Activated CD4-positive, alpha-beta T cell treated with anti-CD3 and anti-CD28 coated beads for 4 hours (primary cell): ENCODE results near the gene ZXDC.

Experiments
- DNase-seq, 2 donors: peaks; one replicate each; pipeline ENCODE4 v3.0.0-alpha.2; 2020

The ZXDC gene

DNA sequence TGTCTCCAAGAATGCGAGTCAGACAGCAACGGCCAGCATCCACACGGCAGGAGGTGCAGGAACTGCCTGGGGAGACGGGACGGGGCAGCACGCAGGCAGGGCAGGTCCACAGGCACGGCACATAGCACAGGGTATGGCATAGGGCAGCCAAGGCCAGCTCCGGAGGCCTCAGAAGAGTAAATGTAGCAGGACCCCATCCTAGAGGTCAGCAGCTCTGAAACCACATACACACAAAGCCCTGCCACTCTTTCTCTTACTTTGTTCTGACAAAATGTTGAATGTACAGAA lies 26.9 kb downstream of the ZXDC start:
- DNase-seq, result no peak

- no peak for DNase-seq
Observed at GRCh38 chr3:126448136-126448892, 27.4 kb downstream of the ZXDC start.

GRCh38 chr3:126447456-126448106 lies 28.1 kb downstream of the ZXDC start:
- no peak for DNase-seq

DNA sequence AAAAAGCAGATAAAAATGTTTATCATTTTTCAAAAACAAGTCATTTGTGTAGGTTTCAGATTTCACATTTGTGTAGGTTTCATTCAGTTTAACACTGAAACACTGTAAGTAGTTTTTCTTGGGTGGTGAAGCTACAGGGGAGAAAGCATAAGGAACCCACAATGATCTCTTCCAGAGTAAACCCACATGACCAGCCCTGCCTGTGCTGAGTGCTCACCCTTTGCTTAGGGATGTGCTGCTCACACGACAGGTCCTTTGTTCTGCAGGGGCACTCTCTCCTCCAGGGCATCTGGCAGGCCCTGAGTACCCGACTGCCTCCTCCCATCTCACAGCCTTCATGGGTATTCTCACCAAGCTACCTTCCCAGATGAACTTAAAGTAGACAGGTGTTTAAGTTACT lies 28.9 kb downstream of the ZXDC start:
- DNase-seq, result no peak

GRCh38 chr3:126446301-126446700 lies 29.4 kb downstream of the ZXDC start:
- DNase-seq, result no peak

DNA sequence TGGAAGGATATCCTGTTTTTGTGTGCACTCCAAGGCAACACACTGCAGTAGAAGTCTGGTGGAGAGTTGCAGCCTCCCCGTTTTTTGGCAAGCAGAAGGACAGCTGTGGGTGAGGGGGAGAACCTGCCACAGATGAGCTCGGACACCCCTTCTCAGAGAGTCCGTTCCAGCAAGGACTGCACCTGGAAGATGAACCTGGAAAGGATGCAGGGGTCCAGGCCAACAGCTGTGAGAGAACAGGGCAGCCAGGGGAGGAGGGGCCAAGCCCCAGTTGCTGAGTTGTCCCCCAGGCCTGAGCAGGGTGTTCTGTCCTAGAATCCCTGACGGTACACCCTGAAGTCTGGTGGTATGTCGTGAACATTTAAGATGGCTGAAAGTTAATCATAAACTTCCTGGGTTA lies 30.2 kb downstream of the ZXDC start:
- no peak for DNase-seq

GRCh38 chr3:126442856-126443242 lies 32.8 kb downstream of the ZXDC start:
- DNase-seq, result no peak

DNA sequence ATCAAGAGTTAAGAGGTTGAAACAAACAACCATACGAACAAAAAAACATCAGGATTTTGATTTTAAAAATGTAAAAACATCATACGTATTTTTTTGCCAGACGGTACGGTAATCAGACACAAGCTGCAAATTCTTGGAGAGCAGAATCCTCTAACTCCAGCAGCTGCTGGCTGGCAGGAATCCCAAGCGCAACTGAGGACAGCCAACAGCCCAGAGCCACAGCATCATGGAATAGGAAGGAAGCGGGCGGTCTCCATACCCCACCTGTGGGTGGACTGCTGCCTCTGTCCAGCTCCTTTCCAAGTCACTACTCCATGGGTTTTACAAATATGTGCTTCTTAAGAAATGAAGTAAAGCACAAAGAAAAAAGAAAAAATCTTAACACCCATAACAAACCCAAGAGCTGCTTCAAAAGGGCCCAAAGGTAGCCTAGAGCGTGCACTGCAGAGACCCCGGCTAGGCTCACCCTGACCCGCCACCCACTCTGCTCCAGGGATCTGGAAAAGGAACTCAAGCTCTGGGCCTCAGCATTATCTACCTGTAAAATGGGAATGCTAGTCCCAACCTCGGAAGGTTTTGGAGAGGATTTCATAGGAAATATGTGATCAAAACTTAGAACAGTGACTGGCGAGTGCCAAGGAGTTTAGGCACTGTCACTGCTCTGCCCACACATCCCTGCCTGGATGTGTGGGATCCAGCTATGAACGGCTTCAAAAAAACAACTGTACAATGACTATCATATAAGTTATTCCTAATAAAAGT lies 33.4 kb downstream of the ZXDC start:
- no peak for DNase-seq

DNA sequence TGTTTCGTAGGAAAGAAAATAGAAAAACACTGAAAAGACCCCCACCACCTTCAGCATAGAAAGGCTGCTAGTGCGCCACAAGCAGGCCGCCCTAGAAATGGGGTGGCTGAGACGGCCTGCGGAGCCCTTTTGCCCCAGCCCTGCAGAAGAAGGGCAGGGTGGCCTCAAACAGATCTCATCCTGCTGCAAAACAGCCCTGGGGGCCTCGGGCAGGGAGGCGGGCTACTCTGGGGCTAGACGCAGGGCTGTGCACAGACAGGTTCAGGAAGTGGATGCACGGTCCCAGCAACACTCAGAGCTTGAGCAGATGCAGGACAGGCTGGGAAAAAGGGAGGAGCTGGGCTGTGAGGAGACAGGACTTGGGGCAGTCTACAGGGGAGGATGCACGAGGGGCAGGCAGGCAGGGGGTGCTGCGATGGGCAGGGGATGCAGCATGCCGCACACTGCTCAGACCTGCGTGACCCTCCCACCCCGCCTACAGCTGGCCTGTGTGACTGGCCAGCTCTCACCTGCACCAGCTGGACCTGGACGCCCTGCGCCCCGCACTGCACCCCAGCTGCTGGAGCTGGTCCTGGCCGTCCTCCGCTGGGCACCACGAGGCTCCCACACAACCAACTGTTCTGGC lies 34.3 kb downstream of the ZXDC start:
- DNase-seq, result no peak

DNA sequence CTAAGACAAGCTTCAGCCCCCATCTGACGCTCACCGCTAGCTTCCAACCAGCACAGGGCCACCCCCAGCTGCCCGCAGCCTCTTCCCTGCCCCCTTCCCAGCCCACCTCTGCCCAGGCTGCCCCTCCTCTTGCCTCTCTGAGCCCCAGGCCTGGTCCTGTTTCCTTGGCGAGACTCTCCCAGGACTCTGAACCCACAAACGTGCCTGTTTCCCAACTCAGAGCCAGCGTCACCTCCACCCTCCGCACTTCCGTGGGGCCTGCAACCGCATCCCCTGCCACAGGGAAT lies 35.0 kb downstream of the ZXDC start:
- DNase-seq, result no peak

DNA sequence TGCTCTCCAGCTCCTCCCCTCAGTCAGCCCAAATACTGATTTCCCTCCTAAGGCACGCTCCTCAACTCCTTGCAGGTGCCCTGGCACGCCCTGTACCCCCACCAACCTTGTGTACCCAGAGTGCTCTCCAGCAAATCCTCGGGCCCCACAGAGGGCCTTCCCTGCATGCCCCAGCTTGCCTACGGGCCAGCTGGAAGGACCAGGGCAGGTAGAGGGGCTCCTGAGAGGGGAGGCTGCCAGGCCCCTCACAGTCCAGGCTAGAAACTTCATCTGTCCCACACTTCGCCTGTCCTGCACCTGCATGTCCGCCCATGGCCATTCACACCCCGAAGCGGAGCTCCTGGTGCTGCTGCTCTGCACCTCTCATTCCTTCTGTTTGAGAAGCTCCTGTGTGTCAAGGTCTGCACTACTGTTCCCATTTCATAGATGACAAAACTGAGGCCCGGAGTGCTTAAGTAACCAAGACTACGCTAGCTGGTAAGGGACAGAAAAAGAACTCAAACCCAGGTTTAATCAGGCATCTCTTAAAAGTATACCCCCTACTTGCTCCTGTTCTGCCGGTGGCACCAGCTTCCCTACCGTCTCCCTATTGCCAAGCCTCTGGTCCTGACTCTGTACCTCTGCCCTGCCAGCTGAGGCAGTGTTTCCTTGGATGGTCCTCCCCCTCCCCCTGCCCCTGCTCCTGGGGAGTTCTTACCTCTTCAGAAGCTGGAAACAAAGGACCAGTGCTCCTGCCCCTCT lies 35.6 kb downstream of the ZXDC start:
- no peak for DNase-seq

GRCh38 chr3:126439346-126439967 lies 36.2 kb downstream of the ZXDC start:
- no peak for DNase-seq

- no peak for DNase-seq
Observed at GRCh38 chr3:126438746-126439145, 36.9 kb downstream of the ZXDC start.

DNA sequence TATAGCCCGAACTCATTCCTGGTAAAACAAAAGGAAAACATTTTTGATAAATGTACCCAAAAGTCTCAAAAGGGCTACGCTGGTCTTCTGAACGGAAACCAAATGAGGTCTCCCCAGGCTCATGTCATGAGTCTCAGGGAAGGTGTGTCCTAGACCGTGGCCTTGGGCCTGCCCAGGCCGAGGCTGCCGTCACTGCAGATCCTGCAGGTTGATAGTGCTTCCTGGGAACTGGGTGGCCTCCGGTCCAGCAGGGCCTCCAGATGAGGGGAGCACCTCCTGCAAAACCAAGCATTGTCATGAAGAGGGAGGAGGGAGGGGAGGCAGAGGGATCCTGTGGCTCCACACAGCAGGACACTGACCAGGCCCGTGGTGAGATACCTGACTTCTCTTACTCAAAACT lies 37.5 kb downstream of the ZXDC start:
- DNase-seq, result no peak

GRCh38 chr3:126436826-126437717 lies 38.6 kb downstream of the ZXDC start:
- no peak for DNase-seq

DNA sequence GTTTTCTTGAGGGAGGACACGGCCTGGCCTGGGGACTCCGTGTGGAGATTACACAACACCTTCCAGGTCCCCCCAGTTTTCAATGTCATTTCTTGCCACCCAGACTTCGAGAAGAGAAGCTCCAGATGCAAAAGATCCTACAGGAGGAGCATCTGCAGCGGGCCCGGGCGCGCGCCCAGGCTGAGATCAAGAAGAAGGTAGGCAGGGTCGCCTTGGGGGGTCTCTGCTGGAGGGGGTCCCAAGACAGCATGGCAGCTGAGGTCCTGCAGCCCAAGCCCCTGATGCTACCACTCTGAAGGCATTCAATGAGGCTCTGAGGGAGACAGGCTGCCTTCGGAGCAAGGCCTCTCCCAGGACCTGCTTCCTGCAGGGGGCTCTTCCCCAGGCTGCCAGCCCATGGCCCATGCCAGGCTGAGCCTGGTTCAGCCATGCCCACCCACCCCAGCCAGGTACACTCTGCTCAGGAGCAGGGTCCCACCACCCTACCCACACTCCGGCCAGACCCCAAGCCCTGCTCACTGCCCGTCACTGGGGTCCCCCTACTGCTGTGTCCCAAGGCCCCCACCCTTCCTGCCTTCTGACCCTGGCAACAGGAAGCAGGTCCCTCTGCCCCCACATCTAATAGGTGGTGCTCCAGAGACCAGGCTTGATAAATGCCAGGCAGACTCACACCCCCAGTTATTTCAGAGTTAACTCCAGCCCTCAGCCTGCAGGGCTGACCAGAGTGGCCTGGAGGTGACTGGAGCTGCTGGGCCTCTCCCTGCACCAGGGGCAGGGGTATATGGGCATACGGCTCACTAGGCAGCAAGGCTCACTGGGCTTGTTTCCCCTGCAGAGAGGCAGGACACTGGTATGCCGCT lies 40.0 kb downstream of the ZXDC start:
- DNase-seq, result no peak

GRCh38 chr3:126434931-126435411 lies 40.7 kb downstream of the ZXDC start:
- no peak for DNase-seq

DNA sequence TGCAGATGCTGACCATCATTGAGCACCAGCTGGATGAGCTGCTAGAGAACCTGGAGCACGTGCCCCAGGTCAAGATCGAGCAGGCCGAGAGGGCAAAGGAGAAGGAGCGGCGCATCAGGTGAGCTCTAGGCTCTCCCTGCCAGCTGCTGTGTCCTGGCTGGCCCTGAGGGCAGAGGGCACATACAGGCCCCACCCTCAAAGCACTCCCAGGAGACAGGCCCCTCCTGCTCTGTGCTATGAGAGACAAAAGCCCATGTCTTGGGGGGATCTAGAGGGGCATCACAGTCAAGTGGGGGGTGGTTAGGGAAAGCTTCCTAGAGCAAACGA lies 41.5 kb downstream of the ZXDC start:
- no peak for DNase-seq

DNA sequence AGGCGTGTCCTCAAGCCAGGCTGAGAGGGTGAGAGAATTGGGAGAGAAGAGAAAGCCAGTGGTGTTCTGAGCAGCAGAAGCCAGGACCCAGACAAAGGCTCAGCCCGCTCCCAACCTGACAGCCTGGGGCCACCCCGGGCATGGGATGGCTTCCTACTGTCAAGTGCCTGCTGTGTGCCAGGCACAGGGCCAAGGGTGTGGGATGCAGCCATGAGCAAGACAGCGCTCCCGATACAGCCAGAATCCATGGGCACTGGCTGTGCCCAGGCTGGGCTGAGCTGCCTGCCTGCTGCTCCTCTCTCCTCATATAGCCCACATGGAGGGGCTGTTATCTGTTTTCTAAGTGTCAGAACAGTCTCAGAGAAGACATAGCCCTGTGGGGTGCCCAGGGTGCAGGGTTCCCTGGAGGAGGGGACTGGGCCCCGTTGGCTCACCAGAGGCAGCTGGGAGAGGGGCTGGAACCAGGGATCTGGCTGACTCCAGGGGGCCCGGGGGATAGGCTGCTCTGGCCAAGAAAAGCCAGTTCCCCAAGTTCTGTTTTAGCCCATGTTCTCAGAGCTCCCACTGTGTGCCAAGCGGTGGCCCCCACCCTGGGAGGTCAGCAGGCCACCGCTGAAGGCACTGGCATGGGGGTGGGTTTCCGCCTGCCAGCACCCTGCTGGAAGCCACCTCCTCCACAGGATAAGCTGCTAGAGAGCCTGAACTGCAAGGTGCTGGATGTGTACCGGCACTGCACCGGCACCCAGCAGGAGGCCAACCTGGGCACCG lies 42.0 kb downstream of the ZXDC start:
- no peak for DNase-seq

- DNase-seq, result no peak
Observed at GRCh38 chr3:126433105-126433430, 42.6 kb downstream of the ZXDC start.
